ENCODE results near the gene NR2C2AP.
"Not testable (repeated sequence)": the region's sequence is repeated elsewhere in the genome, so short reads cannot be mapped to it uniquely, and the experiment has no call there.

The NR2C2AP gene

DNA sequence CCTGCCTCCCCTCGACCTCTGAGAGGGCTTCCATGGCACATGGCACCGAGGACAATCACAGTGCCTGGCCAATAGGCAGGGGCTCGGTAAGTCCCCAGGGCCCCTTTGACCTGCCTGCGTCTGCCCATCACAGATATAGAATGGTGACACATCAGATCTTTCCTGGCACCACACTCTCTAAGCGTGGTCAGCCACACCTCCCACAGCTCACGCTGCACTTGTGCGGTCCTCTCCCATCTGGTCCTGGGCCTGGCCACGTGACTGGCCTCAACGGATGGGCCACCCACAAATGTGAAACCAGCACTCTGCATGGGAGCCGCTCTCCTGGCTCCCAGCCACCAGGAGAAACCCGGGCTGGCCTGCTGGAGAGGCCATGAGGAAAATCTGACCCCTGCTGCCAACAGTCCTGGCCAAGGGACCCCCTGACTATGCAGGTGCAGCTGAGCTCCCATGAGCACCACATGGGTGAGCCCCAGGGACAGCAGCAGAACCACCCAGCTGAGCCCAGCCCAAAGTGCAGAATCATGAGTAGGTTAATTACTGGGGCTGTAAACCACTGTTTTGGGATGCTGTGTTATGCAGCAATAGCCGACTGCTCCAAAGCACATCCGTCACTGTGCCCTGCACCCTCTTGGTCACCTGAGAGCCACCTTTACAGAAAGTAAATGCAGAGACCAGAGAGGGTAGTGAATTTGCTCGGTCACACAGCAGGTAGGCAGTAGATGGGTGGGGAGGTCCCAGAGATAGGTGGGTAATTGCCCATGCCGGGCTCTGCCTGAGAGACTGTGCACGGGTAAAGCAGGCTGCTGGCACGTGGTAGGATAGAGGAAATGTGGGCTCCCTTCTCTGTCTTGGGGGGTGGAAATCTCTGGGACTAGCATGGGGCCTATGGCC, 23.4 kb downstream of the NR2C2AP start:
- no peak for DNase-seq

DNA sequence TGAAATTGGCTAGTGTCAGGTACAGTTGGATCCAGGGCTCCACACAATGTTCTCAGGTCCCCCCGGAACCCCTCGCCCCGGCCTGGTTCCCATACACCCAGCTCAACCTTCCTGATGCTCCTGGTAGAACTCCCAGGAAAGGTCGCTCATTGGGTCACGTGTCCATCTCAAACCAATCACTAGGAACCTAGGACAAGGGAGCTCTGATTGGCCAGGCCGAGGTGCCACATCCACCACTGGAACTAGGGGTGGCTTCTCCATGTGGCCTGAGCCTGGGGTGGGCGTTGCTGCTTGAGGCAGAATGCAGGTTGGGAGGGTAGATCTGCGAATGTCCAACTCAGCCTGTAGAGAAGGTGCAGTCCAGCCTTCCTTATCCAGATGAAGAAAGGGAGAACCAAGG, 26.3 kb downstream of the NR2C2AP start:
- DNase-seq, result no peak

DNA sequence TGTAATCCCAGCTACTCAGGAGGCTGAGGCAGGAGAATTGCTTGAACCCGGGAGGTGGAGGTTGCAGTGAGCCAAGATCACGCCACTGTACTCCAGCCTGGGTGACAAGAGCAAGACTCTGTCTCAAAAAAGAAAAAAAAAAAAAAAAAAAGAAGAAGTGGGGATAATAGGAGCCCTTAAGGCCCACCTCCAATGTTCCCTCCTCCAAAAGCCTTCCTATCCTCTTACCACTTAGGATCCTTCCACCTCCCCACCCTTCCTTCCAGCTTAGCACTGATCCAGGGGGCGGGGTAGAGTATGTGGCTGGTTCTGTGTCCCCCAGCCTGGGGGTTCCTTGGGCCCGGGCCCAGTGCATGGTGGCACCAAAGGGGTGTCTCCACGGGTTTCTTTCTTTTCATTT, 30.0 kb downstream of the NR2C2AP start:
- not testable (repeated sequence) for DNase-seq

DNA sequence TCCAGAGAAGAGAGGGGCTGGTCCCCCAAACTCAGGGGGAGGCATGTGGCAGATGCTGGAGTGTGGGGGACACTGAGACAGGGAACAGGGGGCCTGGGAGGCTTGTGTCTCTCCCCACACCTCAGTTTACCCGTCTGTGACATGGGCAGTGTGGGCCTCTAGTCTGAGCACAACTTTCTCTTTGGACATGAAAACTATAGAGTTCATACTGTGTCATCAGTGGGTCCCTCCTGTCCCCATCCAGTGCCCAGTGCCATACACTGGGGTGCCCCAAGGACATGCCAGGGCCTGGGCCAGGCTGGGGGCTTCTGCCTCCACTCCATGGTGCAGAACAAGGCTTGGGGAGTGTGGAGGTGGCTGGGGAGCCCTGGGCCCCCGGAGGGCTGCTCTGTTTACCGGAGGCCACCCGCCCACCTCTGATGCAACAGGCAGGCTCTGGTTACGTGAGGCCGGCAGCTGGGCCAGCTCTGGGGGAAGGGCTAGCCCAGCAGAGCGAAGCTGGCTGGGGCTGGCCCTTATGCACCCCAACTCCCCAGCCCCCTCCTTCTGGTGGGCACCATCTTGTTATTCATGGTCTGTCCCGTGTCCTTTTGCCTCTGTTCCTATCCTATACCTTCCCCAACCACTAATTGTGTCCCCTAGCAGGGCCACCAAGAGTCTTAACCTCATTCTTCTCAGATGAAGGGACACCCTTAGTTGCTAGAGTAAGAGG, 31.2 kb downstream of the NR2C2AP start:
- DNase-seq, result no peak

DNA sequence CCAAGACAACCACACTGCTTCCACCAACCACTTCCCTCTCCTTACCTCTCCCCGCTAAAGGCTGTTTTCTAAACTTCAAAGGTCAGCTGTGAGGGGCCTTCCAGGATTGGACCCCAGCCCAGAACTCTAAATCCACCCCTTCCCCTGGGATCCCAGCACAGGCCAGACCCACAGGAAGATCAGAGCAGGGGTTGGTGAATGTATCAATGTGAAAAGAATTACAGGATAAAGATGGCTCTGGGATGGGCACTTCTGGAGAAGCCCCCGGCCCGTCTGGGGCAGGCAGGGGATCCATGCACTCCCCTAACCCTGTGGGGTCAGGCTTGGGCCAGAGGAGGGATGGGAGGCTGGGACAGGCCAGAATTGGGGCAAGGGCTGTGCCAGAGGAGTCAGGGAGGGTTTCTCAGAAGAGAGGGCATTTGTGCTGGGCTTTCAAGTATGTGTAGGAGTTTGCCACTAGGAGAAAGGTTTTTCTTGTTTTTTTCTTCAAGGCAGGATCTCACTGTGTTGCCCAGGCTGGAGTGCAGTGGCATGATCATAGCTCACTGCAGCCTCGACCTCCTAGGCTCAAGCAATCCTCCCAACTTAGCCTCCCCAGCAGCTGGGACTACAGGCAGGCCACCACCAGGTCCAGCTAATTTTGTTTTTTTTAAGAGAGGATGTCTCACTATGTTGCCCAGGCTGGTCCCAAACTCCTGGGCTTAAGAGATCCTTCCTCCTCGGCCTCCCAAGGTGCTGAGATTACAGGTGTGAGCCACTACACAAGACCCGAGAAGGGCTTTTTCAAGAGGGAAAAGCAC, 32.1 kb downstream of the NR2C2AP start:
- DNase-seq, result no peak

DNA sequence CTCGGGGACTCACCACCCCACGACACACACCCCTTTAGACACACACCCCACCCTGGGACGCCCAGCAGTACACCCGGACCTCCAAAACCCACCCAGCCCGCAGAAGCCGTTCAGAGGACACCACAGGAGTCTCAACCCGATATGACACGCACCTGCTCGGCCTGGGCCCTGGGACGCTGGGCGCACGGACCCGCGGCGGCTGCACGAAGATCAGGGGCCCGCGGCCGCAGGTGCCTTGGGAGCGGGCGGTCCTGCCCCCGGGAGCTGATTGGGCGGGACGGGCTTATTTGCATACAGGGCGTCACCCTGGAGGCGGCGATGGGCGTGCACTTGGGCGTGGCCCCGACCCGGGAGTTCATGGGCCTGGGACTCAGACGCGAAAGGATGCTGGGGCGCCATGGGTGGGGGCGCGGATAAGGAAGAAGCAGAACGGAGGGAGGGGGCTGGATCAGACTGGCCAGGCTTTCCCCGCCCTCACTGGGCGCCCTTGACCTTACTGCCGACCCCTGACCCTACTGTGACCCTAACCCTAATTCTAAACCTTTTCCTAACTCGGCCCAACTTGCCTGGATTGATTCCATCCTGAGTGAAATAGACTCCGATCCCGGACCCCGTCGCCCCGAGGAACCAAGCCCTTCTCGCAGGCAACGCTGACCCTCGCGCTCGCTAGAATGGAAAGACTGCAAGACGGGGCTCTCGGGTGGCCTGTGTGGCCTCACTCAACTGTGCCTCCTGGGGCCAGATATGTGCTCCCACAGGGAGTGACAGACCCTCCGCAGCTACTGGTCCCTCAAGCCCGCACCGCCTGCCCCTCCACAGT, 33.0 kb downstream of the NR2C2AP start, which contains the start of gene MEF2B:
TSS of gene MEF2B (minus strand) at position 211 of the 820 bp plus-strand sequence. CDS start 19,528 bp downstream, outside the sequence.
- DNase-seq, result peak; percentile 80

DNA sequence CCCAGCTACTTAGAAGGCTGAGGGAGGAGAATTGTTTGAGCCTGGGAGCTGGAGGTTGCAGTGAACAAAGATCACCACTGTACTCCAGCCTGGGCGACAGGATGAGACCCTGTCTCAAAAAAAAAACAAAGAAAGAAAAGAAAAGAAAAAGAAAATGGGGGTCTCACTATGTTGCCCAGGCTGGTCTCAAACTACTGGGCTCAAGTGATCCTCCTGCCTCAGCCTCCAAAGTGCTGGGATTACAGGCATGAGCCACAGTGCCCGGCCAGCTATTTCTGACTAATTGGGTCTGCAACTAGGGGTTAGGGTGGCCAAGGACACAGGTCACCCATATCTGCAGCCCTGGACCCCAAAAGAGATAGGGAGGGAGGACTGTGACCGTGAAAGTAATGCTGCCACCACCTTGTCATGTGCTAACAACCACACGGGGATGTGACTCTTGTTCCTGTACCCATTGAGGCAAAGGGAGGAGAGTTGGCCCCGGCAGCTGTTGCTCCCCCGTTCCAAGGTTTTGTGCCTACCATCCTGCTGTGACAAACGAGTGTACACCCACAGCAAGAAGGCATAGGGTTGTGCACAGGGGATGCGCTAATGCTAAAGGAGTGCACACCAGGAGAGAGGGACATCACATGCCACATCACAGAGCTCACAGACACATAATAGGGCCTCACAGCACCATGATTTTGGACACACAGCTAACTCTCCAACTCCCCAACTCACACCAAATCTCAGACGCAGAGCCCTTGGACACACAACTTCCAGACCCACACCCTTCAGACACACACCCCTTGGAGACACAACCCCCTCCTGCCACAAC, 33.8 kb downstream of the NR2C2AP start:
- no peak for DNase-seq

DNA sequence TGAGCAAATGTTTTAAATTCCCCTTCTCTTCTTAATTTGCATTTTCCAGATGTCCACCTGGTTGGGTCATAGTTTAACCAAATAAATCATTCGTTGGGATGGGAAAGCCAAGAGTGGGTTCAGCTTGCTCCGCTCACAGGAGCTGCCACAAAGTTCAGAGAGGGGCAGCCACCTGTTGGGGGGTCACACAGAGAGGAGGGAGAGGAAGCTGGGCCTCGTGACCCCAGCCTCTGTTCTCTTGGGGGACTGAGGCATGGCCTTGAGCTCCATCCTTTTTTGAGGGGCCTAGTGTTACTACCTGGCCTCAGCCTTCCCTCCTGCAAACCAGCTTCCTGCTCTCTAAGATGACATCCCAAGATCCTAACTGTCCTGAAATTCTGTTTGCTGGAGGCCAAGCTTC, 35.6 kb downstream of the NR2C2AP start:
- DNase-seq, result no peak

DNA sequence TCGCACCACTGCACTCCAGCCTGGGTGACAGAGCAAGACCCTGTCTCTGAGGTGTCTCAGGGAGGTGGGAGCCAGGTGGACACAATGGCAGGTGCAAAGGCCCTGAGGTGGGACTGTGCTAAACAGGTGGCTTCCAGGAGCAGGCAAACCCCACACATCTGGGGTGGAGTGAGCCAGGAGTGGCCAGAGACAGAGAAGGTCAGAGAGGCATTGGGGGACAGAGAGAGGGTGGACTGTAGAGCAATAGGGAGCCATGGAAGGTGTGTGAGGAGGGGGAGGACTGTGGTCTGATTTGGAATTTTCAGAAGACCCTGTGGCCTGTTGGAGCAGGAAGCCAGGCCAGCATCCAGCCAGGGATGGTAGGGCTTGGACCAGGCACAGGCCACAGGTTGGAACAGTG, 37.8 kb downstream of the NR2C2AP start:
- DNase-seq, result no peak

DNA sequence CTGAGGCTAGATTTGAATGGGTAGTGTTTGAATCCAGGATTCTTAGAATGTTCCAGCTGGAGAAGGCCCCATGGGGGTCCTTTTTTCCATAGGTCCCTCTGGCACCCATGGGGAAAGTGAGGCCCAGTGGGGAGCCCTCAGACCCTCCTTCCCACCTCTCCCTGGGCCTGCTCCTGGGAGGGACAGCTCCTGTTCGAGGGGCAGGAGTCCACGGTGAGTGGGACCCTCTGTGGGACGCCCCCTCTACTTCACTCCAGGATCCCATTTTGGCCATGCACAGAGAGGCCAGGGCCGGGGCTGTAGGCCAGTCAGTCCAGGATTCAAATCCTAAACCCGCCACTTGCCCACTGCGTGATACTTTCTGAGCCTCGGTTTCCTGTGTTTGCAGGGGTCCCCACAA, 40.7 kb downstream of the NR2C2AP start:
- DNase-seq, result no peak

DNA sequence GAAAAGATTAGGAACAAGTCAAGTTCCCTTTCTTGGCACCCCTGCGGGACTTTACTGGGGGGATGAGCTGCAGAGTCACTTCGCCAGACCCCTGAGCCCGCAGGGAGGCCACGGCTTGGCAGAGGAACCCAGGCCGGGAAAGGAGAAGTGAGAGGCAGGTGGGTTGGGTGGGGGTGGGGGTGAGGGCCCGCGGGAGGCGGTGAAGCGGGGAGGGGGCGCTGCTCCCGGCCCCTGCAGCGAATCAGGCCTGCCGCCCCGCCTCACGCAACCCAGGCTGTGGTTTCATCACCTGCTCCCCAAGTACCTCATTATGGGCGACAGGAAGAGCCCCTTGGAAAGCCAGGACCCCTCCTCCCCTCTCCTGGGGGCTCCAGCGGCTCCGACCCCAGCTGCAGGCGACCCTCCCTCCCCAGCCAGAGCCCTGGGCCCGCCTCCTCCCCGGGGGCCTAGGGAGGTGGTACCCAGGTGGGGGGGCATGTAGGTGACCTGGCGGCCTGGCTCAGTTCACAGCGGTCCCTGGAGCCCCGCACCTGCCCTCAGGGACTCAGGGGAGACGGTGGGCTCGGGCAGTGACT, 42.7 kb downstream of the NR2C2AP start:
- DNase-seq, result no peak

DNA sequence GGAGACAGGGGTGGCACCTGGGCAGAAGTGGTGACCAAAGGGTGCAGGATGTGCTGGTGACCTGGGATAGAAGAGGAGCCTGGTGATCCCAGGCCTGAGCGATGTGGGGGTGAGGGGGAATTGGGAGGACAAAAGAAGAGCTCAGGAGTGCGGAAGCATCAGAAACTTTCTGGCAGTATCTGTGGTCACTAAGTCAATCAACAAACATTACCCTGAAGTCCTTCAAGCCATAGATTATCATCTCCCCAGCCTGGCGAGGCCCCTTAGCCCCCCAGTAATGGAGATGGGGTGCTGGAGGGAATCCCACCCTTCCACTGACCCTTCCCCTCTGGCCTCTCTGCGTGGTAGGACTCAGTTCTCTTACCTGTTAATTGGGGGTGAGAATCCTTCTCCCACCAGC, 43.7 kb downstream of the NR2C2AP start:
- no peak for DNase-seq

DNA sequence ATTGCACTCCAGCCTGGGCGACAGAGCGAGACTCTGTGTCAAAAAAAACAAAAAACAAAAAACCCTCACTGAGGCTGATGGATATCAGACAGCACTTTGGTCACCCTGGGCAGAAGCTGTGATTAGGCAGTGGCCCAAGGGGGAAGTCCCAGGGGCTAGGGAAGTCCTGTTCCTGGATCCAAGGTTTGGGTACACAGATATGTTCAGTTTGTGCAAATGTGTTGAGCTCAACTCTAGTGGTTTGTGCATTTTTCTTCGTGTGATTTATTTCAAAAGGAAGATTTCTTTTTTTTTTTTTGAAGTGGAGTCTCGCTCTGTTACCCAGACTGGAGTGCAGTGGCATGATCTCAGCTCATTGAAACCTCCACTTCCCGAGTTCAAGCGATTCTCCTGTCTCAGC, 45.4 kb downstream of the NR2C2AP start:
- no peak for DNase-seq

DNA sequence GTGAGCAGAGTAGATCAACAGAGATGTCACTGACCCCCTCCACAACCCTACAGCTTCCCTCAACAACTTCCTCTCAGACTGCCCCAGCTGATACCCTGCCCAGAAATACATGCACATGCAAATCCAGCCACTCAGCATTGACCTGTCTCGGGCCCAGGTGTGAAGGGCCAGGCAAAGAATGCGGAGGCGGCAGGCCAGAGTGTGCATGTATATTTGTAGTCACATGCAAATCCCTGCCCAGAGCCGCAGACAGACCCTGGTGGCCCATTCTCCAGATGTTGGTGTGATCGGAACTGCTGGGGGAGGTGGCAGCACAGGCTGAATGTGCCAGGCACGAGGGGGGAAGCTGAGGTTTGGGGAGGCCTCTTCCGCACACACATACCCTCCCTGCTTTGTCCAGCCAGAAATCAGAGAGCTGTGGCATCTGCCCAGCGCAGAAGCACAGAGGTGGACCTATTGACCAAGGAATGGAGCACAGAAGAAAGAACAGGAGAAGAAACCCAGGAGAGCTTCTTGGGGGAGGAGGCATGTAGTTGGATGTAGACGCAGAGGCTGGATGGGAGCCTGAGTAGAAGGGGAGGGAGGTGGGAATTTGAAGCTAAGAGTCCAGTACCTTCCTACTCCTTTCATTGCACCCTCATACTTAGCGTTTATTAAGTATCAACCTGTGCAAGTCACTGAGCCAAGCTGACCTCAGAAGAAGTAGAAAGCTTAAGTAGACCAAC, 47.6 kb downstream of the NR2C2AP start:
- no peak for DNase-seq

DNA sequence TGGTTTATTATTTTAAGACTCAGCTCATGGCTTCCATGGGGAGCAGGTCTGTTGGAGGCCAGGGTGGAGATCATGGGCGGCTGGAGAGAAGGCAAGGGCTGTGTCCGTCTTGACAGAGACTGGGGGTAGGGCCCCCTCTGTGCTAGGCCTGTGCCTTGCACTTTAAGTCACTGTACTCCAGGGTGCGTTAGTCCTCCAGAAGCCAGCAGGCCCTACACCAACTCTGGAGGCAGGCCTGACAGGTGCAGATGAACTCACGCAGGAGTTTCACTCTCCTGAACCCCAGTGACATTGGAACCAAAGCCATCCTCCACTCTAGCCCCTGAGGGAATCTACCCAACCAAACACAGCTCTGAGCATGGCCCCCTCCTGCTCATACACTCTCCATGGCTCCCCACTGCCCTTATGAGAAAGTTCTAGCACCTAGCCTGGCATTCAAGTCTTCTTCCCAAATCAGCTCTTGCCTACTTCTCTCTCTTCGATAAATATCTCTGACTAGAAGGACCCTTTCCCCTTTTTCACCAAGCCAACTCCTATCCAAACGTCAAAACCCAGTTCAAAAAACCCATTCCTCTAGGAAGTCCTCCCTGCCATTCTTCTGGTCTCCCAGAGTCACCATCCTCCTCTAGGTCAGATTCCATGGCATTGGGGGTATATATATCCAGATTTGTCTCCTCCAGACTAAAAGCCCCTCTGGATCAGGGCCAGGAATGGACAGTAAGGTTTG, 48.3 kb downstream of the NR2C2AP start:
- no peak for DNase-seq

DNA sequence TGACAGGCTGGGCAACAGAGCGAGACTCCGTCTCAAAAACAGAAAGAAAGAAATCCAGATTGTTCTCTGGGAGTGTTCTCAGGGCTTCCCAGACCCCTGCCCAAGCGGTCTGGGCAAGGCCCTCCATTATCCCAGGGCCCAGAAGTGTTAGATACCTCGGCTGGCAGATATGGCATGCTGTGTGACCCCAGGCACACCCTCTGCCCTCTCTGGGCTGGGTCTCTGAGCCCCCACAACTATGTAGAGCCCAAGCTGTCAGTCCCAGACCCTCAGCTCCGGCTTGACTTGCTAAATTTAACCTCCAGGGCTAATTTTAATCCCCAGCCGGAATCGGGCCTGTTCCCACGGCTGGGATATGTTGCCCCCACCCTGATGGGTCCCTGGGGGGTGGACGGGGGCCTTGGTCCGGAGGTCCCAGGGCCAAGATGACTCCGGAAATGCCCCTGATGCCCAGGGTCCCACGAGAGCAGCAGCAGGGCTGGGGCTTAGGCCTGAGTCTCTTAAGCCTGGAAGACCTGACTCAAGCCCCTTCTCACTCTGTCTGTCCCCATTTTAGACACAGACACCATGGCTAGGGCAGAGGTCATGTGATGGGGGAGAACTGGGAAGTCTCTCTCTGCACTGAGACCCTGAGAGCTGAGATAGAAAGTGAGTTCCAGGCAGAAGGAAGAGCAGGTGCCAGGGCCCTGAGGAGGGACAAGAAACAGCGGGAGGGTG, 50.4 kb downstream of the NR2C2AP start:
- no peak for DNase-seq

DNA sequence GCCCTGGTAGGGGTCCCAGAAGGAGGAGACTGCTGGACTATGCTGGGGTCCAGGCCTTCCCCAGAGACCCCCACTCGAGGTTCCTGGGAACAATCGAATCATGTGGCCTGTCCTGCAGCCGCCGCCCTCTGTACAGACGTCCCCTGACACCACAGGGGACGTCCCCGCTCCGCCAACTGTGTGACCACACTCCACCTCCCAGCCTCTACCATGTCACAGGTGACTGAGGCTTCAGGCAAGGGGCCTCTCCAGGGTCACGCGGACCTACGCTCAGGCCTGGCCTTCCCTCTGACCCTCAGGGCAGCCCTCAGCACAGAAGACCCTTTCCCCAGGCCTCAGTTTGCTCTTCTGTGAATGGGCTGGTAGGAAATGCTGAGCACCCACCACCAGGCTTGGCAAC, 51.8 kb downstream of the NR2C2AP start:
- DNase-seq, result no peak

Data from activated naive CD4-positive, alpha-beta T cell treated with anti-CD3 and anti-CD28 coated beads, Interleukin-2, amount 50 U/mL, for 16 hours (primary cell).